NCI-H2227 (cell line): ENCODE data around the gene EIF3A.
"Not testable (repeated sequence)": the region's sequence is repeated elsewhere in the genome, so short reads cannot be mapped to it uniquely, and the experiment has no call there.

Experiments used
- DNase-seq: peaks from one replicate; lab custom pipeline; 2025; ENCODE audit not compliant: unreplicated experiment; lab: John Stamatoyannopoulos, UW

EIF3A gene

DNA sequence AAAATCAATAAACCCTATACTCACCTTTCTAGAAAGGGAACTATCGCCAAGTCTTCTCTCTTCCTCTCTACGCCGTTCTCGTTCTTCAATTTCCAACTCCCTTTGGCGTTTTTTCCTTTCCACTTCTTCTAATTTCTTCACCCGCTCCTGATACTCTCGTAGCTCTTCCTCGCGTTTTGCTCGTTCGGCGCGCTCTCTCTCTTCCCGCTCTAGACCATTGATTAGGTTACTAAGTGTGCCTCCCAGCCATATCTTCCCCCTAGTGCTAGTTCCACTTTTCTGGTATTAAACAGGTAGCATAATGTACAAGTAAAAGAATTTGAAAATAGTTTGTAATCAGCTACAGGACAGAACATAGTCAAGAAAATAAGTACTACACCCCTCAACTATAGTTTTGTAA lies 30.8 kb downstream of the EIF3A start:
- DNase-seq: no peak

DNA sequence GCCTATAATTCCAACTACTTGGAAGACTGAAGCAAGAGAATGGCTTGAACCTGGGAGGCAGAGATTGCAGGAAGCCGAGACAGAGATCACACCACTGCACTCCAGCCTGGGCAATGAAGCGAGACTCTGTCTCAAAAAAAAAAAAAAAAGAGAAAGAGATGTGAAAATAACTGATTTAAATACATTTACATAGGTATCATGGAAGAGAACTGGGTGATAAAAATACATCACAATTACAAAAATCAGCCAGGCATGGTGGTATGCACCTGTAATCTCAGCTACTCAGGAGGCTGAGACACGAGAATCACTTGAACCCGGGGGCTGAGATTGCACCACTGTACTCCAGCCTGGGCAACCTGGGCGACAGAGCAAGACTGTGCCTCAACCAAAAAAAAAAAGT lies 31.3 kb downstream of the EIF3A start:
- DNase-seq: no peak

DNA sequence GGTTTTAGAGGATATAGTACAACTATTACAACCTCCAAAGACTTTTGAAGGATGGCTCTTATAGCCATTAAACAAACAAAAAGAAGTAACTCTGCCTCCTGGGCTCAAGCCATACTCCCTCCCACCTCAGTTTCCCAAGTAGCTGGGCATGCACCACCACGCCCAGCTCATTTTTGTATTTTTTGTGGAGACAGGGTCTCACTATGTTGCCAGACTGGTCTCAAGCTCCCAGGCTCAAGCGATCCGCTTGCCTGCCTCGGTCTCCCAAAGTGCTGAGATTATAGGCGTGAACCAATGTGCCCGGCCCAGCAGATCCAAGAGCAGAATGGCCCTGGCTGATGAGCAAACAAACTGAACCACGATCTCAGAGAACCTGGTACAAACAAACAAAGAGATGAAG lies 35.1 kb downstream of the EIF3A start:
- DNase-seq: no peak

DNA sequence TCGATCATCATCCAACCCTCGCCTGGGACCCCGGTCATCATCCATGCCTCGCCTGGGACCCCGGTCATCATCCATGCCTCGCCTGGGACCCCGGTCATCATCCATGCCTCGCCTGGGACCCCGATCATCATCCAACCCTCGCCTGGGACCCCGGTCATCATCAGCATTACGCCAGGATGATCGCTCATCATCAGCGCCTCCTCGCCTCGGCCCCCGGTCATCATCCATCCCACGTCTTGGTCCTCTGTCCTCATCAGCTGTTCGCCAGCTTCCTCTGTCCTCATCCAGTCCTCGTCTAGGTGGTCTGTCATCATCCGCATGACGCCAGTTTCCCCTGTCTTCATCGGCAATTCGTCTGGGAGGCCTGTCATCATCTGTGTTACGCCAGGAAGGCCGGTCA lies 38.4 kb downstream of the EIF3A start:
- no peak for DNase-seq

DNA sequence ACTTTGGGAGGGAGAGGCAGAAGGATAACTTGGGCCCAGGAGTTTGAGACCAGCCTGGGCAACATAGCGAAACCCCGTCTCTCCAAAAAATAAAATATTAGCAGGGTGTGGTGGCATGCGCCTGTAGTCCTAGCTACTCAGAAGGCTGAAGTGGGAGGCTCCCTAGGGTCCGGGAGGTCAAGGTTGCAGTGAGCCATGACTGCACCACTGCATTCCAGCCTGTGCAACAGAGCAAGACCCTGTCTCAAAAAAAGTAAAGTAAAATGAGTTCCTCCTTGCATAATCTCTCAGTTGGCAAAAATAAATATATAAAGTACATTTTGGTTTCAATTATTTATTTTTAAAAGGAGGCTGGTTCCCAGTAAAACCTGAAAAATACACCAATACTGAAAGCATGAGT lies 39.3 kb downstream of the EIF3A start:
- no peak for DNase-seq

DNA sequence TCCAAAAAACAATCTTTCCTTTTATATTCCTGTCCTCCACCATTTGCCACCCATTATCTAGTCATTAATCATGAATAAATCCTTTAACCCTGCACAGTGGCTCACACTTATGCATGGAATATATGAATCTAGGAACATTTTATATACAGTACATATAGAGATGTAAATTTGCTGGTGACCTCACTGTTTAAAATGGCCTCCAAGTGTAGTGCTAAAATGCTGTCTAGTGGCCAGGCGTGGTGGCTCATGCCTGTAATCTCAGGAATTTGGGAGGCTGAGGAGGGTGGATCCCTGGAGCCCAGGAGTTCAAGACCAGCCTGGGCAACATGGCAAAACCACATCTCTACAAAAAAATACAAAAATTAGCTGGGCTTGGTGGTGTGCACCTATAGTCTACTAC lies 41.5 kb downstream of the EIF3A start:
- DNase-seq: no peak

DNA sequence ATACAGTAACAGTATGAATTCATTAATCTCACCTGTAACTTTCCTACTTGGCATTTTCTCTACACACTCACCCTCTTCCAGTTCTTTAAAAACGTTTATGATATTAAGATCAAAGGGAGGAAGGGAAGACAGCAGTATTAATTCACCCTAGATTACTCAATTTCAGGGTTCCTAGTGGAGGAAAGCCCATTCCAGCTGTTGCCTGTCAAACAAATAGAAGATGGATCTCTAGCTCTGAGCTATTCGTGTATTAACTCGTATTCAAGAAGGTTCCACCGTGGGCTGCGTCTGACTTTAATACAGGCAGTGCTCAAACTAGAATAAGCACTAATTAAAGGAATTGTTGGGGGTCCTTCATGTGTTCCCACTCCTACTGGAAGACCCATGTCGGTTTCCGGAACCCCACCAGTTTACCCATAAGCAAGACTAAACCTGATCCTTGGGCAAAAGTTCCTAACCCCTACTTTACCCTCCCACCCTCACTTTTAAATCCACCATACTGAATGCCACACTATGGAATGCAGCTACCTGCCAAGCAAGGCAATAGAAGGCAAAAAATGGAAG lies 49.0 kb downstream of the EIF3A start:
- DNase-seq: no peak

DNA sequence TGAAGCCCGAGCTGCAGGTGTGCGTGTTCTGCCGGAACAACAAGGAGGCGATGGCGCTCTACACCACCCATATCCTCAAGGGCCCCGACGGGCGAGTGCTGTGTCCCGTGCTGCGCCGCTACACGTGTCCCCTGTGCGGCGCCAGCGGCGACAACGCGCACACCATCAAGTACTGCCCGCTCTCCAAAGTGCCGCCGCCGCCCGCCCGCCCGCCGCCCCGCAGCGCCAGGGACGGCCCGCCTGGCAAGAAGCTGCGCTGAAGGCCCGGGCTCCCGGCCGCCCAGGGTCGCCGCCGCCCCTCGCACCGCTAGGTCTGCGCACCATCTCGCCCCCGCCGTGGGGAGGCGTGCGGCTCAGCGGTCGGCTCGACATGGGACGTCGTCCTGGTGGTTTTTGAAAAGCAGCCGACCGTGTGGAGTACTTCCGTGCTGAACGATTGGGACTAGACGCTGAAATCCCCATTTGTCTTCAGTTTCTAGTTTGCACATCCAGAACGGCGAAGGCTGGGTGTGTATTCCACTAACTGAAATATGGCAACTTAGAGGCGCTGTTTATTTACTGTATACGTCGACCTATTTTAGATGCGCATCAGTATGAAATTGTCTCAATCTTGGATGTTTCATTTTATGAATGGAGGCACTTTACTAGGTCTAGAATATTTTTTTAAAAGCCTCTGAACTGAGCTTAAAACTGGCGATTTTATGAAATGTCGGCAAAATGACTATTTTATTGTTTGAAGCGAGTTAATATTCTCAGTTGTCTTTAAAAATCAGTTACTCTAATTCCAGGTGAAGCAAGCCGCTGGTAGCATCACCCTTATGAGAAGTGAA lies 50.0 kb downstream of the EIF3A start:
- peak; percentile 64 for DNase-seq

DNA sequence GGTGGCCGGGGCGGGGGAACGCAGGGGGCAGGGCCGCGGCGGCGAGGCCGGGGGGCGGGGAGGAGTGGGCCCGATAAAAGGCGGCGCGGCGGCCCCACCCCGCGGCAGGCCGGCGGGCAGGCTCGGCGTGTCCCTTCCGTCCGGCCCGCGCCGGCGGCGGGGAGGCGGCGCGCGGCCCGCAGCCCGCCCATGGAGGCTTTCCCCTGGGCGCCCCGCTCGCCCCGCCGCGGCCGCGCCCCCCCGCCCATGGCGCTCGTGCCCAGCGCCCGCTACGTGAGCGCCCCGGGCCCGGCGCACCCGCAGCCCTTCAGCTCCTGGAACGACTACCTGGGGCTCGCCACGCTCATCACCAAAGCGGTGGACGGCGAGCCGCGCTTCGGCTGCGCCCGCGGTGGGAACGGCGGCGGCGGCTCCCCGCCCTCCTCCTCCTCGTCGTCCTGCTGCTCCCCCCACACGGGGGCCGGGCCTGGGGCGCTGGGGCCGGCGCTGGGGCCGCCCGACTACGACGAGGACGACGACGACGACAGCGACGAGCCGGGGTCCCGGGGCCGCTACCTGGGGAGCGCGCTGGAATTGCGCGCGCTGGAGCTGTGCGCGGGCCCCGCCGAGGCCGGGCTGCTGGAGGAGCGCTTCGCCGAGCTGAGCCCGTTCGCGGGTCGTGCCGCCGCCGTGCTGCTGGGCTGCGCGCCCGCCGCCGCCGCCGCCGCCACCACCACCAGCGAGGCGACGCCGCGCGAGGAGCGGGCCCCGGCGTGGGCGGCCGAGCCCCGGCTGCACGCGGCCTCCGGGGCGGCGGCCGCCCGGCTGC lies 50.8 kb downstream of the EIF3A start, which contains the start of gene NANOS1:
TSS of gene NANOS1 (plus strand) at position 102 of the 808 bp plus-strand sequence. CDS start at position 190, 88 bp downstream.
- DNase-seq: peak; percentile 82

DNA sequence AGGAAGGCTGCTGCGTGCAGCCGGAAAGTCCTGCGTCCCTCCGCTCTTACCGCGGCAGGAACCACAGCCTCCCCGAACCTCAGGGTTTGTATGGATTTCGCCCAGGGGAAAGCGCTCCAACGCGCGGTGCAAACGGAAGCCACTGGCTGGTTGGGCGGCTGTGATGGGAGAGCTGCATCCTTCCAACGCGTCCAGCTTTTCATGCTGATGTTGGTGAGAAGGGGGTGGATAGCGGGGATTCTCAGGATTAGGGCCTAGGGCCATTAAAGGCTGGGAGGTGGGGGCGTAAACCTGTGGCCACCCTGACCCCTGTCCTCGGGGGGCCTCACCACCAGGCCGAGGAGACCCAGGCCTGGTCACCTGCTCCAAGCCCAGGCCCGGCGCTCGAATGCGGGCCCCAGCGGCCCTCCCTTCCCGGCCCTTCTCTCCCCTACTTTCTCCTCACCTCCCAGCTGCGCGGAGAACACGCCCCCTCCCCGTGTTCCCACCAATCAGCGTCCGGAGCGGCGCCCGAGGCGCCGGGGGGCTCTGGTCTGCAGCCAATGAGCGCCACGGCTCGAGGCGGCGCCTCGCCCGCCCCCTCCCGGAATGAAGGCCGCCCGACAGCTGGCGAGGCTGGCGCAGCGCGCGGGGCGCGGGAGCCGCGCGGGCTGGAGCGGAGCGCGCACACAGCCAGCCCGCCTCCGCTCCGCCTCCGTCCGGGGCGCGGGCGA lies 51.6 kb downstream of the EIF3A start:
- peak; percentile 97 for DNase-seq

DNA sequence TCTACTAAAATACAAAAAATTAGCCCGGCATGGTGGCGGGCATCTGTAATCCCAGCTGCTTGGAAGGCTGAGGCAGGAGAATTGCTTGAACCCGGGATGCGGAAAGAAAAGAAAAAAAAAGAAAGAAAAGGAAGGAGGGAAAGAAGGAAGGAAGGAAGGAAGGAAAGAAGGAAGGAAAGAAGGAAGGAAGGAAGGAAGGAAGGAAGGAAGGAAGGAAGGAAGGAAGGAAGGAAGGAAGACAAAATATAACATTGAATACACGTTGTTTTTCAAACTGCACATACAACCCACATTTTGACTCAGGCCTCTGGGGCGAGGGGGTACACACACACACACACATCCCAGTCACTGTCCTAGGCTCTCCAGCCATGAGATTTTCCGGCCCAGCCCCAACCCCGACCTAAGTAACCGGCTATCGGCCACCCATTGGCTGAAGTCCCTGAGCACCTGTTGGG lies 52.1 kb downstream of the EIF3A start:
- not testable (repeated sequence) for DNase-seq

DNA sequence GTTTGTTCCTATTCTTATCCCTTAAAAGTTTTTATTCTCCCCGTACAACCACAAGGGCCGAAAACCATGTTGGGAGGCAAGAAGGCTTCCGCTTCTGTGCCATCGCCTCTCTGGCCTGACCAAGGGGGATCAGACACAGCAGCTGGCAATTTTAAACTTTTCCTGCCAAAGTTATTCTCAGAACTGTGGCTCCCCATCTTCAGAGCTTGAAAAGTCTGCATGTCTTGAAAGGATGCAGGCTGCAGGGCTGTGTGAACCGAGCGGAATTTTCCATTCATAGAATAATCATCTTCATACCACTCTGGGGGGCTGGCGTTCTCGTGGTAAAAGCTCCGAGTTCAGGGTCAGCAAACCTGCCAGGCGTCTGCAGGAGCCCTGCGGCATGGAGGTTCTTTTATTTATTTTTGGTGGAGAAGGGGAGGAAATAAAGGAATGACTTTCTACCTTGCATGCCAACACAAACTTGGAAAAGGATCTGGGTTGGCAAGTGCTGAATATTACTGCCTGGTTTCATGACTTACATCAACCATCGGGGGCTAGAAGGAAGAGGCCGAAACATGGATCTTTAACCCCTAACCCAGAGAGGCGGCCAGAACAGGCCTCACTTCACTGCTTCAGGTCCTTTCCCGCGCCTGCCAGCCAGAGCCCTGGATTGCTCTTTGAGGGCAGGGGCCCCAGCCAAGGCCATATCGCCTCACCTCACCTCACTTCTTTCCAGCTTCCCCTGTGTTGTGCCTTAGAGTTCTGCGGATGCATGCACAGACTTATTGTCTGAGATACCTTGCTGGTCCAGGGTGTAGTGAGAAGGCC lies 54.1 kb downstream of the EIF3A start:
- DNase-seq: no peak

DNA sequence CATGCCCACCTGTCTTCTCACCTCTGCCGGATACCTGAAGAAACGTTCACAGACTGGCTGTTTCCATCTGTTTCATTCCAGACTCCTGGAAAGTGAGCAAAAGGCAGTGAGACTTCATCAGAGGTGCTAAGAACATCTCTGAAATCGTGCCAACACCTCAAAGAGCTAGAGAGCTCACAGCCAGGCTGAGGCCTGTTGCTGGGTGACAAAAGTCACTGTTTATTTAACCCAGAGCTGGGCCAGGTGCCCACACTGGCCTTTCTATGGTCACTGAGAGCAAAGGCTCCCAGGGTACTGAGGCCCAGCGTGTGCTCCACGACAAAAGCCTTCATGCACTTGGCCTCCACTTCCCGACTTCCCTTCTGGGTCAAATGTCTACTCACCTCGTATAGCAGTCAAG lies 54.8 kb downstream of the EIF3A start:
- DNase-seq: no peak

DNA sequence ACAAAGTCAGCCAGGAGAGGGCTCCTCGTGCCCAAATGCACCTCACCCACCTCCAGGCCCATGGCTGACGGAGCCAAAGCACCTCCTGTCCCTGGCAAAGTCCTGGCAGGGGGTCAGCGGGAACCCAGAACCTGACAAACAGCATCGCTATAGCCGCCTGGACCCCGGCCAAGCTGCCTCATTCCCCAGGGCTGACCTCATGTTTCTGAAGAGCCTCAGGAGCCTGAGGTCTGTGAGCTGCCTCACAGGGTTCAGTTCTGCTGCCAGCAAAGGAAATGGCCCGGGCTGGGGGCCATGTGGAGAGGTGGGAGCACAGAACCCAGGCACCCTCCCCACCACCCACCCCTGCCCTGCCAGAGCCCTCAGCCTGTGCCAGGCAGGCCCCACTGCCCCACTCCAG lies 55.3 kb downstream of the EIF3A start:
- no peak for DNase-seq

DNA sequence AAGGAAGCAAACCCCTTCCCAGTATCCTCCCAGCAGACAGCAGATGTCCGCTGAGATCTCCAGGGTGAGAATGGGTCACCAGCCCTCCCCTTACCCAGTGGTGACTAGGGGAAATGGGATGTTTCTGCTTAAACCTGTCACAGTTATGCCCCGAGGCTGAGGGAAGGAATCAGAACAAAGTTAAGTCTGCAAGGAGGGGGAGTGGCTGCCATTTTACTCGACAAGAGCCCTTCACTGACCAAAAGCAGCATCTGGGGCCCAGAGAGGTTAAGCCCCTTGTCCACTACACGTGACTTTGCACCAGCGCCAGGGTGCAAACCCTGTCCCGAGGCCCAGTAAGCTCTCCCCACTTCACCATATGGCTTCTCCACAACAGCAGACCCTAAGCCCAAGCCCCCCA lies 55.7 kb downstream of the EIF3A start:
- DNase-seq: no peak

DNA sequence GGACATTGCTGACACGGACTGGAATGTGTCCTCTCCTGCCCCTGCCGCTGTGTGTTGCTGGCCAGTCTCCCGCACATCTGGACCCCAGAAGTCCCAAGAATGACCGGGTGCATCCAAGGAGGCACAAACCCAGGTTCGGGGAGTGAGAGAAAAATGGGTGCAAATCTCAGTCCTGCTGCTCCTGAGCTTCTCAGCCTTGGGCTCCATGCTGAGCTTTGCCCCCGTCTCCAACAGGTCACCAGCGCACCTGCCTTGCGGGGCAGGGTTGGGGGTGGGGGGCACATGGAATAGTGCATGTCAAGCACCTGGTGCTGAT lies 57.1 kb downstream of the EIF3A start:
- DNase-seq: no peak

DNA sequence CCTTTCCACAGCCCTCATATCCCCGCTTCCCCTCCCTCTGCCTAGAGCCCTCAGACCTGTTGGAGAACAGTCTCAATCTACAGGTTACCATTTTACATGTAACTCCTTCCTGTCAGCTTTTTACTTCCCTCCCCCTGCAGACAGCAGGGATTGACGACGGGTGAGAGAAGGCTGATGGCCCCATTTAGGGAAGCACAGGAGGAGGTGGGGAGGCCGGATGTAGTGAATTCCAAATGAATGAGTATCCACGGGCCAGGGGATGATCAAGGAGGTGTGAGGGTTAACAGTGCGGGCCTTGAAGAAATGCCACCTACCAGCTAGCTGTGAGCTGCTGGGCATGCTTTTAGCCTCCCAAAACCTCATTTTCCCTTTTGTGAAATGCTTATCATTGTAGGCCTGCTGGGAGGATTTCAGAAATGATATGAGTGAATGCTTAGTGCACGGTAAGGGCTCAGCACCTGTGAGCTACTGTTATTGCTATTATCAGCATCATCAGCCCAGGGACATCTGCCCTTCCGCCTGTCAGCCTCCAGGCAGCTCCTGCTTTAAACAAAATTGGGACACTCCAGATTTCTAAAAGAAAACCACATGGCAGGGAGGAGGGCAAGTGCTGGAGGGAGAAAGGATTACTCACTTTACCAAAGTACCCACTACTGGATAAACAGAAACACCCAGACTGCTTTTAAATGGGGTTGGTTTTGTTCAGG lies 57.6 kb downstream of the EIF3A start:
- no peak for DNase-seq

DNA sequence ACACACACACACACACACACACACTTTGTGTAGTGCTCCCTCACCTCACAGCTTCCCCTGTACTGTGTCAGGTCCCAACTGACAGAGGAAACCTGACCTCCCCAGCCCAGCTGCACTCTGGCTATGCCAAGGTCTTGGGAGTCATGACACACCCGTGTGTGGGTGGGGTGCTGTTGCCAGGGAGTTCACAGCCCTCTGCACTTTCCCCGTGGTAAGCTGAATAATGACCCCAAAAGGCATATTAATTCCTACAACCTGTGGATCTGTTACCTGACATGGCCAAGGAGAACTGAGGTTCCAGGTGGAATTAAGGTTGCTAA lies 60.0 kb downstream of the EIF3A start:
- DNase-seq: no peak

DNA sequence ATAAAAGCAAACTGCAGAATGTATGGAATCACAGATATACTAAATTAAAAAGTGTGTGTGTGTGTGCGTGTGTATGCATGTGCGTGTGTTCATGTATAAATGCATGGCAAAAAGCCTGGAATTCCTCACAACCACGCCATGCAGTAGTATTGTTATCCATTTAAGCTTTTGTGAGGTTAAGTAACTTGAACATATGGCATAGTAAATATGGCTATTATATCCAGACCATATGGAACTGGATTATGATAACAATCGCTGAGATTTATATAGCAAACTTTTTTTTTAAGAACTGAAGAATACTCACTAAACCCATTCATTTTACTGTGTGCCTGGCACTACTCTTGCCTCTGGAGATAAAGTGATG lies 73.4 kb downstream of the EIF3A start:
- no peak for DNase-seq
